Tracheal epithelial cell (primary cell): ENCODE data around the gene C1orf122. TPM values are rescaled to one million over a fixed set of nuclear protein-coding genes. Genes with fewer than 3 reads are reported as not detected.

Experiments
- total RNA-seq: library from RNA; depleted of rRNA; stranded (reverse); fragments of >200 nt; gene quantifications from 2 replicates; pipeline ENCODE4 v1.2.1, GENCODE V29; 2014

C1orf122 gene
- 42.8 and 54.9 TPM in 2 replicates for total RNA-seq

GRCh38 chr1:37807555-37808368 is at the start of gene C1orf122, which contains the start of gene YRDC:
TSS of gene C1orf122 (plus strand) at chr1:37807790. CDS start at chr1:37808405, 615 bp downstream.
TSS of gene YRDC (minus strand) at chr1:37808208. CDS start at chr1:37808180, 28 bp downstream.

GRCh38 chr1:37764888-37765441 is 42.6 kb upstream of the C1orf122 start, which contains the start of gene EPHA10:
TSS of gene EPHA10 (minus strand) at chr1:37765120. CDS start at chr1:37765066, 54 bp downstream.

GRCh38 chr1:37793773-37794371 is 13.7 kb upstream of the C1orf122 start, which contains the start of gene MANEAL:
TSS of gene MANEAL (plus strand) at chr1:37793847. CDS start at chr1:37794183, 336 bp downstream.

Other genes with a start within 250 kb of the C1orf122 start
- 57.8 and 62.2 TPM in 2 replicates for gene GNL2, start 211.9 kb upstream of the C1orf122 start, total RNA-seq
- 0.24 TPM in 1 of 2 replicates, not detected in the other for gene RSPO1, start 172.9 kb upstream of the C1orf122 start, total RNA-seq
- 0.64 and 1.4 TPM in 2 replicates for gene CDCA8, start 115.3 kb upstream of the C1orf122 start, total RNA-seq
- 0.24 TPM in 1 of 2 replicates, not detected in the other for gene EPHA10, start 42.7 kb upstream of the C1orf122 start, total RNA-seq
- gene MANEAL, start 13.9 kb upstream of the C1orf122 start, total RNA-seq, result 0.64 and 2.2 TPM in 2 replicates
- gene YRDC, start 418 bp downstream of the C1orf122 start, total RNA-seq, result 42.7 and 49.7 TPM in 2 replicates
- 1.9 and 3.6 TPM in 2 replicates for gene MTF1, start 51.8 kb downstream of the C1orf122 start, total RNA-seq
- gene INPP5B, start 139.3 kb downstream of the C1orf122 start, total RNA-seq, result 7.0 and 11.3 TPM in 2 replicates
- 60.2 and 97.0 TPM in 2 replicates for gene SF3A3, start 182.2 kb downstream of the C1orf122 start, total RNA-seq
- gene FHL3, start 197.7 kb downstream of the C1orf122 start, total RNA-seq, result 6.8 and 9.2 TPM in 2 replicates
- 26.4 and 31.8 TPM in 2 replicates for gene UTP11, start 204.9 kb downstream of the C1orf122 start, total RNA-seq
- under 0.01 and 0.48 TPM in 2 replicates for gene POU3F1, start 239.0 kb downstream of the C1orf122 start, total RNA-seq